HCT116 (cell line): ENCODE data around the gene SPIRE2.

Experiments used
- ATF3 ChIP-seq: IDR thresholded peaks from 2 replicates; pipeline ENCODE4 v1.6.1; 2012
- EZH2 ChIP-seq: fragments of 200-600 bp; sonication (generic); IDR thresholded peaks from 2 replicates; pipeline ENCODE4 v1.6.1; 2017; ENCODE audit warnings: antibody characterized with exemption, mixed run types
- POLR2AphosphoS5 ChIP-seq: IDR thresholded peaks from 2 replicates; pipeline ENCODE4 v1.6.1; 2011; ENCODE audit warnings: mild to moderate bottlenecking, low read depth, low read length, moderate library complexity
- ZFX ChIP-seq: fragments of 450-650 bp; IDR thresholded peaks from 2 replicates; pipeline ENCODE4 v1.6.1; 2017
- TF ChIP-seq, protein P1 (sequence below), 3 experiments: fragments of 200-600 bp in 1 of 3; sonication (generic) in 1 of 3; IDR thresholded peaks in 2 of 3; conservative IDR thresholded peaks in 1 of 3; 2 replicates each; pipeline ENCODE4 v1.5.1; 2012 to 2017; ENCODE audit warnings: low read depth in 2 of 3, low read length in 2 of 3, antibody characterized with exemption in 1 of 3, borderline replicate concordance in 1 of 3, control low read depth in 1 of 3, mild to moderate bottlenecking in 1 of 3, mixed read lengths in 1 of 3, mixed run types in 1 of 3, moderate library complexity in 1 of 3; ENCODE audit not compliant: insufficient read depth in 1 of 3
- TF ChIP-seq, protein P2 (sequence below): IDR thresholded peaks from 2 replicates; pipeline ENCODE4 v1.6.1; 2012
- TF ChIP-seq, protein P3 (sequence below): IDR thresholded peaks from 2 replicates; pipeline ENCODE4 v1.6.1; 2012; ENCODE audit warnings: low read depth

- TF ChIP-seq, protein P1, sequence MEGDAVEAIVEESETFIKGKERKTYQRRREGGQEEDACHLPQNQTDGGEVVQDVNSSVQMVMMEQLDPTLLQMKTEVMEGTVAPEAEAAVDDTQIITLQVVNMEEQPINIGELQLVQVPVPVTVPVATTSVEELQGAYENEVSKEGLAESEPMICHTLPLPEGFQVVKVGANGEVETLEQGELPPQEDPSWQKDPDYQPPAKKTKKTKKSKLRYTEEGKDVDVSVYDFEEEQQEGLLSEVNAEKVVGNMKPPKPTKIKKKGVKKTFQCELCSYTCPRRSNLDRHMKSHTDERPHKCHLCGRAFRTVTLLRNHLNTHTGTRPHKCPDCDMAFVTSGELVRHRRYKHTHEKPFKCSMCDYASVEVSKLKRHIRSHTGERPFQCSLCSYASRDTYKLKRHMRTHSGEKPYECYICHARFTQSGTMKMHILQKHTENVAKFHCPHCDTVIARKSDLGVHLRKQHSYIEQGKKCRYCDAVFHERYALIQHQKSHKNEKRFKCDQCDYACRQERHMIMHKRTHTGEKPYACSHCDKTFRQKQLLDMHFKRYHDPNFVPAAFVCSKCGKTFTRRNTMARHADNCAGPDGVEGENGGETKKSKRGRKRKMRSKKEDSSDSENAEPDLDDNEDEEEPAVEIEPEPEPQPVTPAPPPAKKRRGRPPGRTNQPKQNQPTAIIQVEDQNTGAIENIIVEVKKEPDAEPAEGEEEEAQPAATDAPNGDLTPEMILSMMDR (IDR thresholded peaks at IDR 0.05 in 2 of 3, conservative IDR thresholded peaks at IDR 0.05 in 1 of 3; ENCODE audit: borderline replicate concordance in 1 of 3, insufficient read depth in 1 of 3, low read depth in 2 of 3, low read length in 2 of 3): no peak
- no peak for TF ChIP-seq POLR2AphosphoS5
- TF ChIP-seq, protein P2, sequence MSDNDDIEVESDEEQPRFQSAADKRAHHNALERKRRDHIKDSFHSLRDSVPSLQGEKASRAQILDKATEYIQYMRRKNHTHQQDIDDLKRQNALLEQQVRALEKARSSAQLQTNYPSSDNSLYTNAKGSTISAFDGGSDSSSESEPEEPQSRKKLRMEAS: no peak
- TF ChIP-seq, protein P3, sequence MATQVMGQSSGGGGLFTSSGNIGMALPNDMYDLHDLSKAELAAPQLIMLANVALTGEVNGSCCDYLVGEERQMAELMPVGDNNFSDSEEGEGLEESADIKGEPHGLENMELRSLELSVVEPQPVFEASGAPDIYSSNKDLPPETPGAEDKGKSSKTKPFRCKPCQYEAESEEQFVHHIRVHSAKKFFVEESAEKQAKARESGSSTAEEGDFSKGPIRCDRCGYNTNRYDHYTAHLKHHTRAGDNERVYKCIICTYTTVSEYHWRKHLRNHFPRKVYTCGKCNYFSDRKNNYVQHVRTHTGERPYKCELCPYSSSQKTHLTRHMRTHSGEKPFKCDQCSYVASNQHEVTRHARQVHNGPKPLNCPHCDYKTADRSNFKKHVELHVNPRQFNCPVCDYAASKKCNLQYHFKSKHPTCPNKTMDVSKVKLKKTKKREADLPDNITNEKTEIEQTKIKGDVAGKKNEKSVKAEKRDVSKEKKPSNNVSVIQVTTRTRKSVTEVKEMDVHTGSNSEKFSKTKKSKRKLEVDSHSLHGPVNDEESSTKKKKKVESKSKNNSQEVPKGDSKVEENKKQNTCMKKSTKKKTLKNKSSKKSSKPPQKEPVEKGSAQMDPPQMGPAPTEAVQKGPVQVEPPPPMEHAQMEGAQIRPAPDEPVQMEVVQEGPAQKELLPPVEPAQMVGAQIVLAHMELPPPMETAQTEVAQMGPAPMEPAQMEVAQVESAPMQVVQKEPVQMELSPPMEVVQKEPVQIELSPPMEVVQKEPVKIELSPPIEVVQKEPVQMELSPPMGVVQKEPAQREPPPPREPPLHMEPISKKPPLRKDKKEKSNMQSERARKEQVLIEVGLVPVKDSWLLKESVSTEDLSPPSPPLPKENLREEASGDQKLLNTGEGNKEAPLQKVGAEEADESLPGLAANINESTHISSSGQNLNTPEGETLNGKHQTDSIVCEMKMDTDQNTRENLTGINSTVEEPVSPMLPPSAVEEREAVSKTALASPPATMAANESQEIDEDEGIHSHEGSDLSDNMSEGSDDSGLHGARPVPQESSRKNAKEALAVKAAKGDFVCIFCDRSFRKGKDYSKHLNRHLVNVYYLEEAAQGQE: no peak
- no peak for TF ChIP-seq ZFX
- TF ChIP-seq EZH2: no peak
- no peak for TF ChIP-seq ATF3
These were observed 43.6 kb downstream of the SPIRE2 start for GRCh38 chr16:89871895-89872294.
